T-helper 2 cell treated with Interferon-gamma antibody and Interleukin-4, amounts not matched to agents 5 μg/mL and 100 μg/mL, for 36 hours (primary cell): ENCODE results near the gene COL10A1.

ENCODE experiments used
- DNase-seq: peaks from one replicate; pipeline ENCODE4 v3.0.0; 2021; ENCODE audit warnings: low spot score
- H3K27ac Mint-ChIP-seq: one replicate; pipeline ENCODE4 v1.8.0; 2021; ENCODE audit warnings: mild to moderate bottlenecking, mixed read lengths
- H3K27me3 Mint-ChIP-seq: one replicate; pipeline ENCODE4 v1.8.0; 2021; ENCODE audit warnings: low read depth, mixed read lengths
- H3K36me3 Mint-ChIP-seq: one replicate; pipeline ENCODE4 v1.8.0; 2021; ENCODE audit warnings: low read depth, mixed read lengths
- H3K4me1 Mint-ChIP-seq: one replicate; pipeline ENCODE4 v1.8.0; 2021; ENCODE audit warnings: low read depth, mixed read lengths
- H3K4me3 Mint-ChIP-seq: one replicate; pipeline ENCODE4 v1.8.0; 2022; ENCODE audit warnings: mild to moderate bottlenecking, moderate library complexity, mixed read lengths
- H3K9me3 Mint-ChIP-seq: one replicate; pipeline ENCODE4 v1.8.0; 2021; ENCODE audit warnings: mixed read lengths

COL10A1 gene

GRCh38 chr6:116126032-116126431, at the start of gene COL10A1:
COL10A1 (minus strand) TSS chr6:116126132; CDS start chr6:116125492, 640 bp downstream.
- Mint-ChIP-seq H3K27me3 (no peaks in the 10 kb centered on the region), H3K4me1 (peaks cover 6% of the 10 kb centered on the region), H3K9me3 (no peaks in the 10 kb centered on the region), H3K27ac (no peak within 1 kb of the TSS), H3K4me3 (no peak within 1 kb of the TSS), H3K36me3 (peaks cover 5% of the 10 kb centered on the region)
- DNase-seq = no peak

- no peak for DNase-seq
- H3K4me1 Mint-ChIP-seq = no peaks in the 10 kb centered on the region
- peaks cover 12% of the 10 kb centered on the region for H3K36me3 Mint-ChIP-seq
- peaks cover 18% of the 10 kb centered on the region for H3K9me3 Mint-ChIP-seq
- H3K4me3 Mint-ChIP-seq = no peak overlapping the region
- H3K27ac Mint-ChIP-seq = no peak overlapping the region
- no peaks in the 10 kb centered on the region for H3K27me3 Mint-ChIP-seq
Measured at GRCh38 chr6:116175344-116175743, 49.4 kb upstream of the COL10A1 start.

GRCh38 chr6:116173928-116174327, 48.0 kb upstream of the COL10A1 start:
- Mint-ChIP-seq H3K9me3 (peaks cover 18% of the 10 kb centered on the region), H3K27ac (no peak overlapping the region), H3K27me3 (no peaks in the 10 kb centered on the region), H3K4me1 (no peaks in the 10 kb centered on the region), H3K36me3 (peaks cover 12% of the 10 kb centered on the region), H3K4me3 (no peak overlapping the region)
- no peak for DNase-seq

GRCh38 chr6:116170358-116171057, 44.6 kb upstream of the COL10A1 start:
- H3K9me3 Mint-ChIP-seq = peaks cover 19% of the 10 kb centered on the region
- H3K4me3 Mint-ChIP-seq = no peak overlapping the region
- H3K4me1 Mint-ChIP-seq = no peaks in the 10 kb centered on the region
- H3K36me3 Mint-ChIP-seq = peaks cover 10% of the 10 kb centered on the region
- no peak for DNase-seq
- H3K27ac Mint-ChIP-seq = no peak overlapping the region
- no peaks in the 10 kb centered on the region for H3K27me3 Mint-ChIP-seq

GRCh38 chr6:116169880-116170279, 43.9 kb upstream of the COL10A1 start:
- Mint-ChIP-seq H3K36me3 (peaks cover 8% of the 10 kb centered on the region), H3K27me3 (no peaks in the 10 kb centered on the region), H3K4me1 (no peaks in the 10 kb centered on the region), H3K9me3 (peaks cover 17% of the 10 kb centered on the region), H3K27ac (no peak overlapping the region), H3K4me3 (no peak overlapping the region)
- DNase-seq = no peak

- Mint-ChIP-seq H3K4me1 (no peaks in the 10 kb centered on the region), H3K9me3 (peaks cover 24% of the 10 kb centered on the region), H3K36me3 (peaks cover 7% of the 10 kb centered on the region), H3K4me3 (no peak overlapping the region), H3K27me3 (no peaks in the 10 kb centered on the region), H3K27ac (no peak overlapping the region)
- no peak for DNase-seq
Measured at GRCh38 chr6:116168148-116168547, 42.2 kb upstream of the COL10A1 start.

GRCh38 chr6:116166369-116166768, 40.4 kb upstream of the COL10A1 start:
- Mint-ChIP-seq H3K4me1 (no peaks in the 10 kb centered on the region), H3K9me3 (peaks cover 26% of the 10 kb centered on the region), H3K27me3 (no peaks in the 10 kb centered on the region), H3K36me3 (peaks cover 9% of the 10 kb centered on the region), H3K4me3 (no peak overlapping the region), H3K27ac (no peak overlapping the region)
- no peak for DNase-seq

- H3K36me3 Mint-ChIP-seq = peaks cover 9% of the 10 kb centered on the region
- no peaks in the 10 kb centered on the region for H3K4me1 Mint-ChIP-seq
- DNase-seq = no peak
- H3K27me3 Mint-ChIP-seq = no peaks in the 10 kb centered on the region
- peaks cover 26% of the 10 kb centered on the region for H3K9me3 Mint-ChIP-seq
- no peak overlapping the region for H3K27ac Mint-ChIP-seq
- no peak overlapping the region for H3K4me3 Mint-ChIP-seq
Measured at GRCh38 chr6:116165596-116165995, 39.7 kb upstream of the COL10A1 start.

- H3K4me1 Mint-ChIP-seq = no peaks in the 10 kb centered on the region
Measured at GRCh38 chr6:116159782-116160524, 34.0 kb upstream of the COL10A1 start.

GRCh38 chr6:116158641-116159040, 32.7 kb upstream of the COL10A1 start:
- H3K4me1 Mint-ChIP-seq = no peaks in the 10 kb centered on the region
- peaks cover 13% of the 10 kb centered on the region for H3K9me3 Mint-ChIP-seq
- no peaks in the 10 kb centered on the region for H3K27me3 Mint-ChIP-seq
- DNase-seq = no peak
- peaks cover 9% of the 10 kb centered on the region for H3K36me3 Mint-ChIP-seq
- no peak overlapping the region for H3K27ac Mint-ChIP-seq
- no peak overlapping the region for H3K4me3 Mint-ChIP-seq

More at GRCh38 chr6:116159782-116160524, 34.0 kb upstream of the COL10A1 start:
- Mint-ChIP-seq H3K36me3 (peaks cover 9% of the 10 kb centered on the region), H3K4me3 (no peak overlapping the region), H3K27ac (no peak overlapping the region), H3K9me3 (peaks cover 21% of the 10 kb centered on the region), H3K27me3 (no peaks in the 10 kb centered on the region)
- DNase-seq = no peak

- no peak for DNase-seq
- Mint-ChIP-seq H3K4me1 (no peaks in the 10 kb centered on the region), H3K36me3 (peaks cover 6% of the 10 kb centered on the region), H3K4me3 (no peak overlapping the region), H3K9me3 (peaks cover 6% of the 10 kb centered on the region), H3K27me3 (no peaks in the 10 kb centered on the region), H3K27ac (no peak overlapping the region)
Measured at GRCh38 chr6:116157391-116157790, 31.5 kb upstream of the COL10A1 start.

- Mint-ChIP-seq H3K9me3 (peaks cover 6% of the 10 kb centered on the region), H3K4me1 (no peaks in the 10 kb centered on the region), H3K4me3 (no peak overlapping the region), H3K36me3 (peaks cover 5% of the 10 kb centered on the region), H3K27me3 (no peaks in the 10 kb centered on the region), H3K27ac (no peak overlapping the region)
- no peak for DNase-seq
Measured at GRCh38 chr6:116156405-116157326, 30.7 kb upstream of the COL10A1 start.

- Mint-ChIP-seq H3K27me3 (no peaks in the 10 kb centered on the region), H3K9me3 (no peaks in the 10 kb centered on the region), H3K4me3 (no peak overlapping the region), H3K4me1 (no peaks in the 10 kb centered on the region), H3K36me3 (no peaks in the 10 kb centered on the region), H3K27ac (no peak overlapping the region)
- no peak for DNase-seq
Measured at GRCh38 chr6:116154887-116155286, 29.0 kb upstream of the COL10A1 start.

- Mint-ChIP-seq H3K27me3 (no peaks in the 10 kb centered on the region), H3K36me3 (no peaks in the 10 kb centered on the region), H3K4me3 (no peak overlapping the region), H3K4me1 (no peaks in the 10 kb centered on the region), H3K27ac (no peak overlapping the region), H3K9me3 (no peaks in the 10 kb centered on the region)
- no peak for DNase-seq
Measured at GRCh38 chr6:116152620-116153019, 26.7 kb upstream of the COL10A1 start.
